ENCODE data around the gene IGFBP3.
A peak's percentile ranks its signal among the peaks of the same experiment; 100 is the strongest.

IGFBP3 gene

DNA sequence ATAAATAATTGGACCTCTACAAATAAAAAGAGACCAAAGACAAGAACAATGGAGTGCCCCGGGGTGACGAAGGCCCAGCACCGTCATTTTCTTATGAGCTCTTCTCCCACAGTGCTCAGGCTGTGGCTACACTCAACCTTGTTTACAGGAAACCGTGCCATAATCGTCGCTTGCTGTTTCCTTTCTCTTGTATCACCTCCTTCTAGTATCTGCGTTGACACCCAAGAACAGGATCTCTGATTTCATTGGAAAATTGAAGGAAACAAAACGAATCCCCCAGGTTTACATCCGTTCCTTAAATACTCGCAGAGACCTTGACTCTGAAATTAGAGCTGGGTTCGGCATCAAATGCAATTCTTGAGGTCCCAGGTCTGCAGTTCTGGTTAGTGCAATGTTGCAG lies 1.7 kb upstream of the IGFBP3 start:
- DNase-seq (ENCODE audit: low spot score): no peak

GRCh38 chr7:45921699-45922519 lies 837 bp upstream of the IGFBP3 start:
- peak; percentile 72 for DNase-seq (ENCODE audit: low spot score)

- DNase-seq (ENCODE audit: low spot score): no peak
These were observed 268 bp upstream of the IGFBP3 start for GRCh38 chr7:45921381-45921698.

GRCh38 chr7:45919993-45920459 lies 1.0 kb downstream of the IGFBP3 start:
- no peak for DNase-seq (ENCODE audit: low spot score)

GRCh38 chr7:45919231-45919784 lies 1.8 kb downstream of the IGFBP3 start:
- DNase-seq (ENCODE audit: low spot score): no peak

GRCh38 chr7:45918556-45918955 lies 2.5 kb downstream of the IGFBP3 start:
- DNase-seq (ENCODE audit: low spot score): no peak

DNA sequence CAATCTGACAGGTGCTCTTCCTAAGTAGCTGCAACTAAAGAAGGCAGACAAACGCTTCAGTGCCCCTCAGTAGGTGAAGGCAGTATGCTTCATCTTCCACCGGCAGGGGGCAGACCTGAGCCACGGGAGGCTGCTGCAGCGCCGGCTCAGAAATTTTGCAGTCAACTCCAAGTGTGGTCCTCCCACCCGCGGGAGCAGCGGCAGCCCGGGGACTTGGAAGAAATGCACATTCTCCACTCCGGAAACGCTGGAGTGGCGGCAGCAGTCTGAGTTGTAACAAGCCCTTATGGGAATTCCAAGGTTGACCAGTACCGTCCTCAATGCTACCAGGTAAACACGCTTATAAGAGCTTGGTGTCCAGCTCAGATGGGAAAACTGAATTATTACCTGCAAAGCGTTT lies 3.4 kb downstream of the IGFBP3 start:
- DNase-seq (ENCODE audit: low spot score): peak; percentile 83

DNA sequence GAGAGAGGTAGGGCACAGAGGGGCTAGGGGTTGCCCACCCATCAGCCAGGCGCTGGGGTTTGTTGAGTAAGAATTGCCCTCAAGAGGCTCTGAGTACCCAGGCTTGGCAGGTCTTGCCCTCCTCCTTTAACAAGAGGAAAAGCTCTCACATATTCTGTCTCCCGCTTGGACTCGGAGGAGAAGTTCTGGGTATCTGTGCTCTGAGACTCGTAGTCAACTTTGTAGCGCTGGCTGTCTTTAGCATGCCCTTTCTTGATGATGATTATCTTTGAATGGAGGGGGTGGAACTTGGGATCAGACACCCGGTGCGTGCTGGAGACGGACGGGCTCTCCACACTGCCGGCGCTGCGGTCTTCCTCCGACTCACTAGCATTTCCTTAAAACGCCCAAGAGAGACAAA lies 4.0 kb downstream of the IGFBP3 start:
- DNase-seq (ENCODE audit: low spot score): no peak

- no peak for DNase-seq (ENCODE audit: low spot score)
These were observed 5.5 kb downstream of the IGFBP3 start for GRCh38 chr7:45915606-45916005.

DNA sequence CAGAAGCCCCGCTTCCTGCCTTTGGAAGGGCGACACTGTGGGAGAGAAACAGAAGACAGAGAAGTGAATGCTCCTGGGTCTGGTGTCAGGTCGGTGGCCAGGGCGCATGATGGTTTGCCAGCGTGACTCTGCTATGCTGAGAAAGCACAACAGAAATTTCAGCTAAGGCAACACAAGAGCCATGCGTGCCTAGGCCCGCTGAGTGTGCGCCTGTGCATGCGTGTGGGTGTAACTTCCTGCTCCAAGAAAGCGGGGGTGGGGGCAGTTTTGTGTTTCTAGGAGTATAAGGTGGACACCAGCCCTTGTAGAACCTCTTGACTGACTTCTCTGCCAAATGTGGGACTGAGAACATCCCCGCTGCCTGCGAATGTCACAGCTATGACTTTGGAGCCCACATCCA lies 6.2 kb downstream of the IGFBP3 start:
- no peak for DNase-seq (ENCODE audit: low spot score)

- no peak for DNase-seq (ENCODE audit: low spot score)
These were observed 8.1 kb downstream of the IGFBP3 start for GRCh38 chr7:45912972-45913371.

DNA sequence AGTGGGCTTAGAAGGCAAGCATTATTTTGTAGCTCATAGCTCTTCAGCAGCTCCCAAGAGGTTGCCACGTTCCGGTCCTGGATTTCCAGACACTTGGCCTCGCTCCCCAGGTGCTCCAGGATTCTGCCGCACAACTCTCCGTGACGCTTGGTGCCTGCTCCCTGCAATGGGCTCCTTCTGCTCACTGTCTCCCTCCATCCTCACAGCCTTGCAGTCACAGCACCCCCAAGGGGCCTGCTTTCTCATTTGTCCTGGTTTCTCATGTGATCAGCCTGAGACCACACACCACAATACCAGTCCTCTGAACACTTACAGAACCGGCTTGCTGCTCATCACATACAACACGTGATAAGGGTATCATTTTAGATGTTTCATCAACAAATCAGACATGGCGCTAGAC lies 9.8 kb downstream of the IGFBP3 start:
- DNase-seq (ENCODE audit: low spot score): no peak

DNA sequence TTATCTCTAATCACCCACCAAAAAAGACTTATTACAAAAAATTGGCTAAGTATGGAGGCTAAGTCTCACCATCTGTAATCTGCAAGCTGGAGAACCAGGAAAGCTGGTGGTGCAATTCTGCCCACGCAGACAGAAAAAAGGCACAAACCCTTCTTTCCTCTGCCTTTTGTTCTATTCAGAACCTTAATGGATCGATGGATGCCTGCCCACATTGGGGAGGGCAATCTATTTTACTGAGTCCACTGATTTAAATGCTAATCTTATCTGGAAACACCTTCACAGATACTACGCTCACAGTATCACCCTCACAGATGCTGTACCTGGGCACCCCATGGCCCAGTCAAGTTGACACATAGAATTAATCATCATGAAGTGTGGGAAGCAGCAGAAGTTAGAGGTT lies 10.2 kb downstream of the IGFBP3 start:
- DNase-seq (ENCODE audit: low spot score): no peak

DNA sequence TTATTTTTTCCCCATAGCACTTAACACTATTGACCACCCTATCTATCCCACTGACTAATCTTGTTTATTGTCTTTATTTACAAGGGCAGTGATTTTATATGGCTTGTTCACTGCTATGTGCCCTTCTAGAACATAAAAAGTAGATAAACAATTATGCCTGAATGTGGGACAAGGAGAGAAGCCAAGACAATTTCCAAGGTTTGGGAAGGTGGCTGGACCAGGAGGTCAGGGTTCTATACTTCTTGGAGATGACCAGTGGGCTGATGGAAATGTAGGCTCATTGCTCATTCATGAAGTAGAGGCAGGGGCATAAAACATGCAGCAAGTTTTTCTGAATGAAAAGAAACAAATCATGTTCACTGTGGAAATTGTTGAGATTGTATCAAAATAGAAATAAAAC lies 11.5 kb downstream of the IGFBP3 start:
- DNase-seq (ENCODE audit: low spot score): no peak

DNA sequence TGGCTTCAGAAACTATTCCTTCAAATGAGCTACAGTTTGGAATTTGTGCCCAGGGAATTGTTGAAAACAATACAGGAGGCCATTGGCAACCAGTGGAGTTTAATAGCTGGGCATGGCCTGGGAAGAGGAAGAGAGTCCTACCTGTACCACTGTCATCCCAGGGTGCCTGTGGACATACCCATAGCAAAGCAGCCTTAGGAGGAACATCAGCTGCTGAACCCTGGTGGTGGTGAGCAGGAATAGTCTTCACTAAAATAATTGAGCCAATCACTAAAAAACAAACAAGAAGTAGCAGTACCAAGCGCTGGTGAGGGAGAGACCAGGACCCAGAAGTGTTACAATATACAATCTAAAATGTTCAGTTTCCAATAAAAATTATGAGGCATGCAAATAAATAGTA lies 18.3 kb downstream of the IGFBP3 start:
- DNase-seq (ENCODE audit: low spot score): no peak

DNA sequence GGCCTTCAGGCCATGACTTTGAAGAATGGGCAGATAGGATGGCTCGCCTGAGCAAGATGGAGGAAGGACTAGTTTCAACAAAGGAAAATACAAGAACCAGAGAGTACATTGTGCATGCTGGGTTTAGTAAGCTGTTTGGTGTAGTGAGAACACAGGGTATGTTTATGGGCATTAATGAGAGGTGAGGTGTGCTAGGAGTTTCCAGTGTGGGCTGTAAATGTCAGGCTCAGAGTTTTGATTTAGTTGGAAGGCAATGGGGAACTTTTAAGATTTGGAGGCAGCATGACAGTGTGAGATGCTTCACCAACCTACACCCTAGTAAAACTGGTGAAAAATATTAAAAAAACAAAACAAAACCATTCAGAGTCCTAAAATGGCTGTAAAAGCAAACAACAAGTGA lies 19.5 kb downstream of the IGFBP3 start:
- DNase-seq (ENCODE audit: low spot score): no peak

- DNase-seq (ENCODE audit: low spot score): no peak
These were observed 22.9 kb downstream of the IGFBP3 start for GRCh38 chr7:45898222-45898621.

DNA sequence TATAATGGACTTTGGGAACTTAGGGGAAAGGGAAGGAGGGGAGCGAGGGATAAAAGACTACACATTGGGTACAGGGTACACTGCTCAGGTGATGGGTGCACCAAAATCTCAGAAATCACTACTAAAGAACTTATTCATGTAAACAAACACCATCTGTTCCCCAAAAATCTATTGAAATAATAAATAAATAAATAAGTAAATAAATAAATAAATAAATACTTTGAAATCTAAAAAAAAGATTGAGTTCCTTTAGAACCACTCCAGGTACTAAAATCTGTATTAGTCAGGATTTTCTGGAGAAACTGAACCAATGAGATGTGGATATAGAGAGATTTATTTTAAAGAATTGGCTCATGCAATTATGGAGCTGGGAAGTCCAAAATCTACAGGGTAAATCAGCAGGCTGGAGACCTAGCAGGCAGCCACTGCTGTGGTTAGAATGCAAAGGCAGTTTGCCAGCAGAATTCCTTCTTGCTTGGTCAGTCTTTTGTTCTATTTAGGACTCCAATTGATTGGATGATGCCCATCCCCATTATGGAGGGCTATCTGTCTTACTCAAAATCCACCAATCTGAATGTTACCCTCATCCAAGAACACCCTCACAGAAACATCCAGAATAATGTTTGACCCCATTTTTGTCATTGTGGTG lies 23.9 kb downstream of the IGFBP3 start:
- DNase-seq (ENCODE audit: low spot score): no peak

DNA sequence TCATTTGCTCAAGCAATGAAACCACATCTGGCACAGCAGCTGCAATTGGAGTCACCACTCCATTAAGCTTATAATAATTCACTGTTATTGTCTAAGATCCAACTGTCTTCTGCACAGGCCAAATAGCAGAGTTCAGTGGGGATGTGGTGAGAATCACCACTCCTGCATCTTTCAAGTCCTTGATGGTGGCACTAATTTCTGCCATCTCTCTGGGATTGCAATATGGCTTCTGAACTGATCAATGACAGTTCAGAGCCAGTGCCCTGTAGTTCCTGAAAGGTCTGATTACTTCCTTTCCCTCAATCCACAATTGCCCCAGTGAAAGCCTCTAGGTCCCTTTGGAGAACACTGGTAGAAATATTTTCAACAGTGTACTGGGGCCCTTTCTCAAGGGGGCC lies 26.4 kb downstream of the IGFBP3 start:
- no peak for DNase-seq (ENCODE audit: low spot score)

- no peak for DNase-seq (ENCODE audit: low spot score)
These were observed 26.9 kb downstream of the IGFBP3 start for GRCh38 chr7:45893996-45894664.

DNA sequence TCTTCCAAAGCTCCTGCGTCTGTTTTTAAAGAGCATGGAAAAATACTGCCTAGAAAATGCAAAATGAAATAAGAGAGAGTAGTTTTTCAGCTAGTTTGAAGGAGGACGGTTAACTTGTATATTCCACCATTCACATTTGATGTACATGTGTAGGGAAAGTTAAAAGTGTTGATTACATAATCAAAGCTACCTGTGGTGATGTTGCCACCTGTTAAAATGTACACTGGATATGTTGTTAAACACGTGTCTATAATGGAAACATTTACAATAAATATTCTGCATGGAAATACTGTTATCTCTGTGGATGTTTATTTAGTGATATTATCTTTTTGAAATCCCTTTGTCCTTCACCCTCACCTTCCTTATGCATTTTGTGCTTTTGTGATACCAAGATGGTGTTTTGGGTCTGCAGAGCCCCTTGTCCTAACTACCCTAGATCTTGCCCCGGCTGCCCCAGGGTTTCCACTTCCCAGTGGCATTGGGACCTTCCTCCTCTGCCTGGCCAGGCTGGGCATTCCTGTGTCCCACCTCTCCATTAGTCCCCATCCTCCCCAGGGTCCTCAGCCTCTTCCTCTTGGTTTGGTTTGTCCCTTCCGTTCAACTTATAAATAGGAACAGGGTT lies 27.6 kb downstream of the IGFBP3 start:
- DNase-seq (ENCODE audit: low spot score): no peak

DNA sequence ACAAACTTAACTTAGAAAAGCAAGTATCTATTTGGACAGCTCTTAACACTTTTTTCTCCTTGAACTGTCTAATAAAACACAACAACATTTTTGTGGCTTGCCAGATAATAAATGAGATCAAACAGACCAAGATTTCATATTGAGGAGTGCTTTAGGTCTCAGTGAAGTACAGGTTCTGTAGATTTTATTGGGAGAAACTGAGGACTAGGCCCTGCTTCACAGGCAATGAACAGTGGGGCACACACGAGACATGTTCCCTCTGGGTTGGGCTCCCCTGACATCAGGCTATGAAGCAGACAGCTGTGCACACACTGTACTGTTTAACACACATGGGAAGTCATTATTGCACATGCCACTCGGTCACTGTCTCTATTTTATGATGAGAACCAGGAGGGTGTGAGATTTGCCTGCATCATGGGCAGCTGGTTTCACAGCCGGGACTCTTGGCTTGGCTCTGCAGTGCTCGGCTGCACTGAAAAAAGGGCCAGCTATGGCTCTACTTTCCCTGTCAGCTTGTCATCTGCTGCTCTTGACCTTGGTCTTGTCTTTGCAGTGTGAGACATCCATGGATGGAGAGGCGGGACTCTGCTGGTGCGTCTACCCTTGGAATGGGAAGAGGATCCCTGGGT lies 28.6 kb downstream of the IGFBP3 start:
- DNase-seq (ENCODE audit: low spot score): no peak
